GM13977 (cell line): ENCODE data around the gene NEK11.

Experiments used
- DNase-seq: peaks from one replicate; pipeline ENCODE4 v3.0.0; 2012; ENCODE audit warnings: low spot score
- in situ Hi-C: fragments of 300-500 bp; cut with MboI; formaldehyde crosslinking; loops from one replicate; pipeline ENCODE4 v1.12.0; 2022; ENCODE audit warnings: low sequenced_read_pairs, low pct_unique_long_range_greater_than_20kb, mixed read lengths, inconsistent platforms; ENCODE audit not compliant: unreplicated experiment
- TF ChIP-seq, protein P1 (sequence below): IDR thresholded peaks from 2 replicates; pipeline ENCODE4 v1.5.1; 2012; ENCODE audit warnings: mild to moderate bottlenecking, control low read depth; ENCODE audit not compliant: insufficient read depth; ENCODE audit errors: extremely low read depth, missing control alignments

The NEK11 gene

GRCh38 chr3:131018970-131019369 lies 7.7 kb upstream of the NEK11 start:
- TF ChIP-seq, protein P1, sequence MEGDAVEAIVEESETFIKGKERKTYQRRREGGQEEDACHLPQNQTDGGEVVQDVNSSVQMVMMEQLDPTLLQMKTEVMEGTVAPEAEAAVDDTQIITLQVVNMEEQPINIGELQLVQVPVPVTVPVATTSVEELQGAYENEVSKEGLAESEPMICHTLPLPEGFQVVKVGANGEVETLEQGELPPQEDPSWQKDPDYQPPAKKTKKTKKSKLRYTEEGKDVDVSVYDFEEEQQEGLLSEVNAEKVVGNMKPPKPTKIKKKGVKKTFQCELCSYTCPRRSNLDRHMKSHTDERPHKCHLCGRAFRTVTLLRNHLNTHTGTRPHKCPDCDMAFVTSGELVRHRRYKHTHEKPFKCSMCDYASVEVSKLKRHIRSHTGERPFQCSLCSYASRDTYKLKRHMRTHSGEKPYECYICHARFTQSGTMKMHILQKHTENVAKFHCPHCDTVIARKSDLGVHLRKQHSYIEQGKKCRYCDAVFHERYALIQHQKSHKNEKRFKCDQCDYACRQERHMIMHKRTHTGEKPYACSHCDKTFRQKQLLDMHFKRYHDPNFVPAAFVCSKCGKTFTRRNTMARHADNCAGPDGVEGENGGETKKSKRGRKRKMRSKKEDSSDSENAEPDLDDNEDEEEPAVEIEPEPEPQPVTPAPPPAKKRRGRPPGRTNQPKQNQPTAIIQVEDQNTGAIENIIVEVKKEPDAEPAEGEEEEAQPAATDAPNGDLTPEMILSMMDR = no peak
- in situ Hi-C loops = no loop called here
- no peak for DNase-seq

- in situ Hi-C loops = no loop called here
- no peak for DNase-seq
- TF ChIP-seq, protein P1 = no peak
Observed at GRCh38 chr3:131020122-131020693, 6.5 kb upstream of the NEK11 start.

DNA sequence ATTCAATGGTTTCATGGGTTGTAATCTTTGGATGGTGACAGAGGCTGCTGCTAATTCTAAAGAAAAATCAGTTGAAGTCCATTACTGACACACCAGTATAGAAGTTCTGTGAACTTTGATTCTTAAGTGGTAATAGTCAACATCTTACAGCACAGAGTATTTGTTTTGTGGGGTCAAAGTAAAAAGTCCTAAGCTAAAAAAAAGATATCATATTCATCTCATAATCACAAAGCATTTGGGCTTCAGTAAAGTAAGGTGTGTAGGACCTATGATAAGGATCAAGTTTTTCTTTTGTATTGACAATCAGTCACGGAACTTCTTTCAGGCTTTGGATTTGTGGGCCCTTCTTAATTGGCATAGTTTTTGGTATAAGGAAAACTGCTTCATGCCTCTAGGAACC lies 1.1 kb upstream of the NEK11 start:
- in situ Hi-C loops = loop anchor here (25.0 kb wide), 3 partner anchors 512 to 1162 kb away; no protein-coding TSS in a partner anchor
- TF ChIP-seq, protein P1 = no peak

GRCh38 chr3:131028844-131029243 lies 2.2 kb downstream of the NEK11 start:
- TF ChIP-seq, protein P1 = no peak
- in situ Hi-C loops = loop anchor here (25.0 kb wide), 3 partner anchors 508 to 1158 kb away; no protein-coding TSS in a partner anchor
- DNase-seq = no peak

More for the DNA sequence above, 1.1 kb upstream of the NEK11 start:
- no peak for DNase-seq

- DNase-seq = no peak
- in situ Hi-C loops = loop anchor here (25.0 kb wide), 3 partner anchors 506 to 1156 kb away; no protein-coding TSS in a partner anchor
- TF ChIP-seq, protein P1 = no peak
Observed at GRCh38 chr3:131031660-131032059, 5.0 kb downstream of the NEK11 start.

DNA sequence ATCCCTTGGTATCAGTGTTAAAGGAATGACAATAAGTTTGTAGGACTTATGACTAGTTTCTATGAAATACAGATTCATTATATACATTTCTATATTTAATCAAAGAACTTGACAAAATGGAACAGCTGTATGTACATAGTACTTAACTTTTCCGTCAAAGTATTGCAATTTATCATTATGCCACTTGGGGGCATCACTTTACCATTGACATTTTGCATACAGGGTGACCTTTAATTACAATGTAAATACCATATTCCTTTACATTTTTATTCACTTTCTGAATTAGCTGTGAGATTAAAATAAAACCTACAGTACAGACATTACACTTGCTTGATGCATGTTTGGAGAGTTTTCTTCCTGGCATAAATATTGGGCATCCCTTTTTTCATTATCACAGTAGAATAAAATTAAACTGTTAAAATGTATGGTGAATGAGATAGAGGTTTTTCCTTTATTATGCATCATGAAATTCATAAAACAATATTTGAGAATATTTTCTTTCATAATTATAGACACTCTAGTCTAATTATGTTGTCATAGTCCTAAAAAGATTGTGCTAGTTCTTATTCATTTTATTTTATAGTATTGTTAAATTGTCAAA lies 6.9 kb downstream of the NEK11 start:
- in situ Hi-C loops = loop anchor here (25.0 kb wide), 3 partner anchors 504 to 1154 kb away; no protein-coding TSS in a partner anchor
- TF ChIP-seq, protein P1 = peak; percentile 54
- peak; percentile 50 for DNase-seq
